K562 (cell line): ENCODE data around the gene CCSAP. TPM values are rescaled to one million over a fixed set of nuclear protein-coding genes. Genes with fewer than 3 reads are reported as not detected.

Source experiments
- CBFA2T2 ChIP-seq: fragments of 450-650 bp; conservative IDR thresholded peaks from 2 replicates; pipeline ENCODE4 v1.6.1; 2017; ENCODE audit warnings: mild to moderate bottlenecking
- JUND ChIP-seq, 2 experiments: IDR thresholded peaks; 2 replicates in 1 of 2; 3 replicates in 1 of 2; pipeline ENCODE4 v1.6.1; 2011; ENCODE audit warnings: borderline replicate concordance in 2 of 2, low read depth in 2 of 2, low read length in 2 of 2, improper control_type of control experiment in 1 of 2, missing biosample characterization in 1 of 2, missing genetic modification characterization in 1 of 2, missing genetic modification reagents in 1 of 2
- KDM5B ChIP-seq: fragments of 200-600 bp; sonication (generic); IDR thresholded peaks from 2 replicates; pipeline ENCODE4 v1.6.1; 2012; ENCODE audit warnings: low read depth, mild to moderate bottlenecking, moderate library complexity, low read length, control low read depth, inconsistent platforms; ENCODE audit not compliant: insufficient replicate concordance
- MAZ ChIP-seq, 2 experiments: fragments of 450-650 bp in 1 of 2; sonication (generic) in 1 of 2; formaldehyde crosslinking; IDR thresholded peaks in 1 of 2; conservative IDR thresholded peaks in 1 of 2; 2 replicates each; pipeline versions ENCODE4 v1.4.0 to v1.5.0; 2020; ENCODE audit warnings: mild to moderate bottlenecking in 1 of 2, missing genetic modification reagents in 1 of 2
- MGA ChIP-seq: fragments of 450-650 bp; IDR thresholded peaks from 2 replicates; pipeline ENCODE4 v1.6.1; 2016; ENCODE audit warnings: mild to moderate bottlenecking, moderate library complexity
- PCBP1 ChIP-seq: fragments of 200-400 bp; formaldehyde crosslinking; IDR thresholded peaks from 2 replicates; pipeline ENCODE4 v1.6.1; 2018; ENCODE audit warnings: mild to moderate bottlenecking, low read depth, low read length; ENCODE audit not compliant: poor library complexity, severe bottlenecking
- RFX5 ChIP-seq: IDR thresholded peaks from 2 replicates; pipeline ENCODE4 v1.6.1; 2011; ENCODE audit warnings: low read depth, mild to moderate bottlenecking, improper control_type of control experiment, low read length
- ZNF655 ChIP-seq: fragments of 250-450 bp; sonication (Bioruptor Pico); IDR thresholded peaks from 2 replicates; pipeline ENCODE4 v1.5.0; 2021
- polyA plus RNA-seq, 8 experiments: library from polyadenylated mRNA; depleted of rRNA in 4 of 8; stranded (reverse) in 5 of 8; unstranded in 3 of 8; fragments of >200 nt; fragmentation: Nextera tagmentation in 2 of 8; fragmentation: Illumina TruSeq in 1 of 8; extraction: Ambion mirVana in 2 of 8; extraction: Trizol in 1 of 8; gene quantifications; 2 replicates each; pipeline versions ENCODE4 v1.2.1 to v1.2.3, GENCODE V29; 2011 to 2014; ENCODE audit warnings: inconsistent platforms in 1 of 8, missing spikeins in 1 of 8
- total RNA-seq, 7 experiments: library from RNA; depleted of rRNA in 6 of 7; stranded (reverse); fragments of >200 nt in 6 of 7; fragmentation: Illumina TruSeq in 2 of 7; extraction: Trizol in 2 of 7; gene quantifications; 2 replicates each; pipeline versions ENCODE4 v1.2.1 to v1.2.3, GENCODE V29; 2011 to 2021; ENCODE audit warnings: low replicate concordance in 1 of 7

Gene CCSAP
- total and polyA plus RNA-seq, 9 of the 15 experiments (the other 6 are each of a cell fraction or from before 2014, with no cell fraction given): 3.6 to 15.9 (median 9.5) TPM

- TF ChIP-seq MGA (no peak), PCBP1 (no peak), KDM5B (no peak), RFX5 (no peak), MAZ (CRISPR knock-in tag; conservative IDR thresholded peaks at IDR 0.05 in 1 of 2, IDR thresholded peaks at IDR 0.05 in 1 of 2) (no peak), JUND (IDR thresholded peaks at IDR 0.05; ENCODE audit: borderline replicate concordance, low read depth, low read length) (no peak), JUND (tag; IDR thresholded peaks at IDR 0.05; ENCODE audit: borderline replicate concordance, low read depth, low read length) (0 out of 3 replicates have a peak, but pooled peaks have one; percentile 24), ZNF655 (CRISPR knock-in tag) (no peak), CBFA2T2 (peak; percentile 28; the same call in 1 of the 2 replicates)
Observed at GRCh38 chr1:229300099-229300757, 42.6 kb downstream of the CCSAP start (continued).
